GM20000 (cell line): ENCODE data around the gene TLNRD1.

Experiments
- DNase-seq: peaks from one replicate; pipeline ENCODE4 v3.0.0; 2012; ENCODE audit warnings: low spot score
- TF ChIP-seq, protein P1 (sequence below): IDR thresholded peaks from 2 replicates; pipeline ENCODE4 v1.5.1; 2012; ENCODE audit warnings: mild to moderate bottlenecking, control low read depth; ENCODE audit errors: extremely low read depth, missing control alignments

The TLNRD1 gene

DNA sequence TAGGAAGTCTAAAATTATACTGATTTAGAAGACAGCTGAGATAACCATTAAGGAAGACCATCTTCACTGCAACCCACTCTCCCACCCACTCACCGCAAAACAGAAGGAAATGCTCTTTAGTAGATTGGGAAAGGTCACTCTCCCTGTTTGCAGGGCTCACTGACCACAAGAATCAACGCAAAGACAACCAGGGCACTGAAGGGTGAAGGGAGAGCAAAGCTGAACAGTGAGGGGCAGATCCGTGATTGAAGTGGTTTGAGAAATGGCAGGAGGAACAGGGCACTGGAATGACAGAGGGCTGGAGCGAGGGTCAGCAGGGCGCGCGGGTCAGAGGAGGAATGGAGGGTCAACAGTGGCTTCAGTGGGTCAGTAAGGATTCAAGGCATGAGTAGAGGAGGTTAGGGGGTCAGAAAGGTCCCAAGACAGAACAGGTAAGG, 11.6 kb upstream of the TLNRD1 start:
- DNase-seq = no peak
- TF ChIP-seq, protein P1, sequence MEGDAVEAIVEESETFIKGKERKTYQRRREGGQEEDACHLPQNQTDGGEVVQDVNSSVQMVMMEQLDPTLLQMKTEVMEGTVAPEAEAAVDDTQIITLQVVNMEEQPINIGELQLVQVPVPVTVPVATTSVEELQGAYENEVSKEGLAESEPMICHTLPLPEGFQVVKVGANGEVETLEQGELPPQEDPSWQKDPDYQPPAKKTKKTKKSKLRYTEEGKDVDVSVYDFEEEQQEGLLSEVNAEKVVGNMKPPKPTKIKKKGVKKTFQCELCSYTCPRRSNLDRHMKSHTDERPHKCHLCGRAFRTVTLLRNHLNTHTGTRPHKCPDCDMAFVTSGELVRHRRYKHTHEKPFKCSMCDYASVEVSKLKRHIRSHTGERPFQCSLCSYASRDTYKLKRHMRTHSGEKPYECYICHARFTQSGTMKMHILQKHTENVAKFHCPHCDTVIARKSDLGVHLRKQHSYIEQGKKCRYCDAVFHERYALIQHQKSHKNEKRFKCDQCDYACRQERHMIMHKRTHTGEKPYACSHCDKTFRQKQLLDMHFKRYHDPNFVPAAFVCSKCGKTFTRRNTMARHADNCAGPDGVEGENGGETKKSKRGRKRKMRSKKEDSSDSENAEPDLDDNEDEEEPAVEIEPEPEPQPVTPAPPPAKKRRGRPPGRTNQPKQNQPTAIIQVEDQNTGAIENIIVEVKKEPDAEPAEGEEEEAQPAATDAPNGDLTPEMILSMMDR = no peak

DNA sequence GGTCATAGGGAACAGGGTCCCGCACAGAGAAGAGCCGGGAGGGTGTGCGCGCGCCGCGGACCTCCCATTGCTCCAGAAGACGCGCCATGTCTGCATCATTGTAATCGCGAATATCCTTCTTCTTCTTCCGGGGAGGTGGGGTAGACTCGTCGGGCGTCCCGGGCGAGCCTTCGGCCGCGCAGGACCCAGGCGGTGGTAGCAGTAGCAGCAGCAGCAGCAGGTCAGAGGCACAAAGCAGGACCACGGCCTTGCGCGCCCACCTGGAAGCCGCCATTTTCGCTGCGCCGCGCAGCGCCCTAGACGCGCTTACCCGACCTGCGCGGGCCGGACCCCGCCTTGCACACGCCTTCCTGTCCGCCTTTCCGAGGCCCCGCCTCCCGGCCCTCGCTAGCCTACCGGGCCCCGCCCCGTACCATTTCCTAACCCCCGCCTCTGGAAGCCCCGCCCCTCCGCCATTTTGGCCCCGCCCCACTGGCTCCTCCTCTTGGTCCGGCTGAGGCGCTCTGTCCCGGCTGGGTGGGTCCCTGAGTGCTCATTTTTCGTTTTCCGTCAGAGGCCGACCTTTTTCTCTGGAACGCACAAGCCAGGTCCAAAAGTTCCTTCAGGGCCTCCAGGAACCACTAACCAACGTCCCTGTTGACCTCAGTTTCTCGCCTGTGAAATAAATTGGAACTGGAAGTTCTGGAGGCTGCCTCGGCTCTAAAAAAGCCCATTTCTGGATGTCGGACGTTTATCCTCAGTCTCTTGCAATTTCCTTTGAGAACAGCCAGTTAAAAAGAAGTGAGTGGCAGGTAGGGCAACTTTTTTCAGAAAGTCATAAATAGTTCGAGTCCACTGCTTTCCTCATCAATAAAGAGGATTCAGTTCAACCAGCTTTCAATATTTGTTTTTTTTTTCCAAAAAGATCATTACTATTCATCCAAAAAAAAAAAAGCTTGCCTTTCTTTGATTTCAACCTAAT, 10.9 kb upstream of the TLNRD1 start, which contains the start of gene MESD:
MESD (minus strand) TSS at position 302 of the 961 bp plus-strand sequence; CDS start at position 274, 28 bp downstream.
- DNase-seq = peak; percentile 97
- TF ChIP-seq, protein P1 = no peak

DNA sequence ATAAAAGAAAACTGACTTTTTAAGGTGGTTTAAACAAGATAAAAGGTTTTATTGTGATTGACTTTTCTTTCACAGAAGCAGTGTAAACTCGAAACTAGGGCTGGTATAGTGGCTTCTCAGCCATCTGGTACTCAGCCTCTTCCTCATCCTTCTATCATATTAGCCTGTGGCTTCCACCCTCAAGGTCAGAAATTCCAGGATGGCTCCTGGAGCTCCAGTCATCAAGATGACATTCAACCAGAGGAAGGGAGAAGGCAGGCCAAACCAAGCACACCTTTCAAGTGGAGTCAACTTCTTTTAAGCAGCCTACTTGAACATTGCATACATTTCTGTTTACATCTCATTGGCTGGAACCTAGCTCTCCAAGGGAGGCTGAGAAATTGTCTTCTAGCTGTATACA, 9.8 kb upstream of the TLNRD1 start:
- TF ChIP-seq, protein P1 = no peak
- no peak for DNase-seq

- TF ChIP-seq, protein P1 = no peak
- DNase-seq = no peak
Observed at GRCh38 chr15:80991421-80991820, 9.3 kb upstream of the TLNRD1 start.

DNA sequence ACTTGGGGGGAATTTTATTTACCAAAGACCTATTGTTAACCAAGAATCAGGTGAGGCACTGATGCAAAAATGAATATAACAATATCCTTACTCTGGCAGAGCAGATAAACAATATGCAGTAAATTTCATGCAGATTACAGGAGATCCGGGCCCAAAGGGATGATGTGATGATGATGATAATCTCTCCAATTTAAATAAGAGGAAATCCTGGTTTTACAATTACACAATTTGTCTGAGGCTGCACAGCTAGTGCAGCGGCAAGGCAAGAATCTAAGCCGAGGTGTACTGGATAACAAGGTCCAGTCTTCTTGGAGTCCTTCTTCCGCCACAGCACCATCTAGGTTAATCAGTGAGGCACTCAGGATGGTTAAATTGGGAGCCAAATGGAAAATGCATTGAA, 8.7 kb upstream of the TLNRD1 start:
- DNase-seq = no peak
- TF ChIP-seq, protein P1 = no peak

GRCh38 chr15:80992441-80992840, 8.3 kb upstream of the TLNRD1 start:
- TF ChIP-seq, protein P1 = no peak

GRCh38 chr15:80996247-80996646, 4.5 kb upstream of the TLNRD1 start:
- DNase-seq = no peak

More at GRCh38 chr15:80992441-80992840, 8.3 kb upstream of the TLNRD1 start:
- DNase-seq = no peak

More at GRCh38 chr15:80996247-80996646, 4.5 kb upstream of the TLNRD1 start:
- TF ChIP-seq, protein P1 = peak; percentile 31
